H9 (cell line): ENCODE data around the gene APAF1. TPM values are rescaled to one million over a fixed set of nuclear protein-coding genes. Genes with fewer than 3 reads are reported as not detected.

Experiments used
- DNase-seq: peaks from one replicate; pipeline ENCODE4 v3.0.0-alpha.2; 2017
- H2AFZ ChIP-seq: one replicate; pipeline ENCODE4 v1.6.1; 2013; ENCODE audit warnings: mild to moderate bottlenecking, low read length, control low read depth, moderate library complexity
- H2AK5ac ChIP-seq: 2 replicates; pipeline ENCODE4 v1.6.1; 2013; ENCODE audit warnings: low read length, control low read depth, mixed read lengths; ENCODE audit not compliant: insufficient read length
- H2BK120ac ChIP-seq: one replicate; pipeline ENCODE4 v1.6.1; 2013; ENCODE audit warnings: low read depth, mild to moderate bottlenecking, low read length, control low read depth, inconsistent platforms; ENCODE audit not compliant: poor library complexity, severe bottlenecking
- H2BK12ac ChIP-seq: 2 replicates; pipeline ENCODE4 v1.6.1; 2013; ENCODE audit warnings: low read length, control low read depth, mixed read lengths, low read depth; ENCODE audit not compliant: insufficient read length
- H2BK15ac ChIP-seq: 2 replicates; pipeline ENCODE4 v1.6.1; 2013; ENCODE audit warnings: low read depth, low read length, control low read depth
- H2BK20ac ChIP-seq: one replicate; pipeline ENCODE4 v1.6.1; 2013; ENCODE audit warnings: low read depth, mild to moderate bottlenecking, low read length, control low read depth, inconsistent platforms; ENCODE audit not compliant: poor library complexity, severe bottlenecking
- H2BK5ac ChIP-seq: 2 replicates; pipeline ENCODE4 v1.6.1; 2013; ENCODE audit warnings: low read length, control low read depth, mixed read lengths; ENCODE audit not compliant: insufficient read length
- H3K14ac ChIP-seq: 2 replicates; pipeline ENCODE4 v1.6.1; 2013; ENCODE audit warnings: low read length, control low read depth; ENCODE audit not compliant: insufficient read depth
- H3K18ac ChIP-seq: 2 replicates; pipeline ENCODE4 v1.6.1; 2013; ENCODE audit warnings: low read depth, mild to moderate bottlenecking, mixed read lengths, low read length, control low read depth; ENCODE audit not compliant: insufficient read length
- H3K23ac ChIP-seq: 2 replicates; pipeline ENCODE4 v1.6.1; 2013; ENCODE audit warnings: low read length, control low read depth, mixed read lengths, low read depth; ENCODE audit not compliant: insufficient read length
- H3K23me2 ChIP-seq: 2 replicates; pipeline ENCODE4 v1.6.1; 2013; ENCODE audit warnings: low read depth, mild to moderate bottlenecking, mixed read lengths, low read length, control low read depth; ENCODE audit not compliant: insufficient read length, poor library complexity, severe bottlenecking
- H3K27ac ChIP-seq: 2 replicates; pipeline ENCODE4 v1.5.1; 2013; ENCODE audit warnings: low read length, control low read depth, mixed read lengths, low read depth; ENCODE audit not compliant: insufficient read length
- H3K27me3 ChIP-seq: 2 replicates; pipeline ENCODE4 v1.6.1; 2013; ENCODE audit warnings: low read length, control low read depth, inconsistent platforms; ENCODE audit not compliant: insufficient read depth
- H3K4ac ChIP-seq: 2 replicates; pipeline ENCODE4 v1.6.1; 2013; ENCODE audit warnings: low read depth, mild to moderate bottlenecking, control low read depth, inconsistent platforms, low read length, moderate library complexity
- H3K4me1 ChIP-seq: 2 replicates; pipeline ENCODE4 v1.6.1; 2013; ENCODE audit warnings: low read length, control low read depth, inconsistent platforms; ENCODE audit not compliant: insufficient read depth
- H3K4me2 ChIP-seq: 2 replicates; pipeline ENCODE4 v1.6.1; 2013; ENCODE audit warnings: low read length, control low read depth, mixed read lengths; ENCODE audit not compliant: insufficient read length, insufficient read depth
- H3K56ac ChIP-seq: 2 replicates; pipeline ENCODE4 v1.6.1; 2013; ENCODE audit warnings: low read depth, mild to moderate bottlenecking, mixed read lengths, low read length, control low read depth; ENCODE audit not compliant: insufficient read length
- H3K79me1 ChIP-seq: 2 replicates; pipeline ENCODE4 v1.6.1; 2013; ENCODE audit warnings: low read depth, mild to moderate bottlenecking, moderate library complexity, low read length, control low read depth, inconsistent platforms; ENCODE audit not compliant: insufficient read depth, poor library complexity, severe bottlenecking
- H3K79me2 ChIP-seq: 2 replicates; pipeline ENCODE4 v1.6.1; 2013; ENCODE audit warnings: low read length, control low read depth, inconsistent platforms; ENCODE audit not compliant: insufficient read depth
- H3K9ac ChIP-seq: 2 replicates; pipeline ENCODE4 v1.6.1; 2013; ENCODE audit warnings: low read length, control low read depth, mixed read lengths; ENCODE audit not compliant: insufficient read length; ENCODE audit errors: extremely low read depth
- H3K9me3 ChIP-seq: one replicate; pipeline ENCODE4 v1.6.1; 2013; ENCODE audit warnings: low read depth, low read length, inconsistent platforms; ENCODE audit not compliant: control insufficient read depth
- H3T11ph ChIP-seq: one replicate; pipeline ENCODE4 v1.6.1; 2013; ENCODE audit warnings: mild to moderate bottlenecking, low read length, control low read depth, inconsistent platforms
- H4K20me1 ChIP-seq: one replicate; pipeline ENCODE4 v1.6.1; 2013; ENCODE audit not compliant: control insufficient read depth, insufficient read length, insufficient read depth
- H4K5ac ChIP-seq: 2 replicates; pipeline ENCODE4 v1.6.1; 2013; ENCODE audit warnings: low read depth, mild to moderate bottlenecking, mixed read lengths, low read length, control low read depth; ENCODE audit not compliant: insufficient read length
- H4K8ac ChIP-seq: replicated peaks from 2 replicates; pipeline ENCODE4 v1.6.1; 2013; ENCODE audit warnings: low read length, control low read depth, mixed read lengths, low read depth; ENCODE audit not compliant: insufficient read length
- H4K91ac ChIP-seq: 2 replicates; pipeline ENCODE4 v1.6.1; 2013; ENCODE audit warnings: low read depth, mild to moderate bottlenecking, moderate library complexity, mixed read lengths, low read length, control low read depth; ENCODE audit not compliant: insufficient read length
- H3K27ac Mint-ChIP-seq, 3 experiments: 2 replicates in 2 of 3; 3 replicates in 1 of 3; pipeline ENCODE4 v1.8.0; 2020 to 2021; ENCODE audit warnings: mixed read lengths in 3 of 3, mild to moderate bottlenecking in 1 of 3, moderate library complexity in 1 of 3
- H3K27me3 Mint-ChIP-seq: 2 replicates; pipeline ENCODE4 v1.8.0; 2021; ENCODE audit warnings: low read depth, mild to moderate bottlenecking, moderate library complexity, mixed read lengths
- H3K36me3 Mint-ChIP-seq, 3 experiments: 2 replicates in 2 of 3; 3 replicates in 1 of 3; pipeline ENCODE4 v1.8.0; 2020 to 2021; ENCODE audit warnings: low read depth in 3 of 3, mixed read lengths in 3 of 3; ENCODE audit not compliant: insufficient read depth in 1 of 3
- H3K4me1 Mint-ChIP-seq, 2 experiments: 2 replicates each; pipeline ENCODE4 v1.8.0; 2020; ENCODE audit warnings: mixed read lengths in 2 of 2
- H3K4me3 Mint-ChIP-seq, 2 experiments: 2 replicates in 1 of 2; 3 replicates in 1 of 2; pipeline ENCODE4 v1.8.0; 2020 to 2021; ENCODE audit warnings: mild to moderate bottlenecking in 2 of 2, mixed read lengths in 2 of 2, moderate library complexity in 1 of 2
- H3K9me3 Mint-ChIP-seq, 2 experiments: 2 replicates in 1 of 2; 3 replicates in 1 of 2; pipeline ENCODE4 v1.8.0; 2020; ENCODE audit warnings: mild to moderate bottlenecking in 2 of 2, mixed read lengths in 2 of 2, moderate library complexity in 1 of 2
- CTCF ChIP-seq: fragments of 200-600 bp; sonication (generic); conservative IDR thresholded peaks from 3 replicates; pipeline ENCODE4 v1.8.0; 2021; ENCODE audit warnings: antibody characterized with exemption, mild to moderate bottlenecking
- WGBS: extraction: QIAGEN DNeasy Blood & Tissue Kit; methylation state at CpG from one replicate; pipeline ENCODE4 v1.1.7; 2013; ENCODE audit warnings: missing lambda C conversion rate, low lambda C conversion rate, mixed read lengths; ENCODE audit not compliant: insufficient read length; ENCODE audit errors: extremely low coverage; 5-methylcytosine and 5-hydroxymethylcytosine counted together
- total RNA-seq: library from RNA; stranded (reverse); gene quantifications from 2 replicates; pipeline ENCODE4 v1.2.1, GENCODE V29; 2021

APAF1 gene
- total RNA-seq, 1 experiment from 2014 or later = 16.5 TPM

GRCh38 chr12:98697209-98697608, 52.1 kb downstream of the APAF1 start:
- no peak overlapping the region for H3K18ac ChIP-seq
- H3K4me1 ChIP-seq = peaks cover 8% of the 10 kb centered on the region; the same call in 1 of the 2 replicates
- no peak for DNase-seq
- no peak overlapping the region for H2BK5ac ChIP-seq
- no peaks in the 10 kb centered on the region for H3K9me3 ChIP-seq
- H4K91ac ChIP-seq = no peak overlapping the region
- H3K27ac ChIP-seq = no peak overlapping the region
- no peak overlapping the region for H2BK12ac ChIP-seq
- no peak overlapping the region for H2AK5ac ChIP-seq
- H3K27ac Mint-ChIP-seq = no peak overlapping the region
- H3K4me1 Mint-ChIP-seq = peaks cover 21 to 22% of the 10 kb centered on the region in 2 experiments
- H4K5ac ChIP-seq = no peak overlapping the region
- no peak overlapping the region for H3K4me2 ChIP-seq
- no peaks in the 10 kb centered on the region for H3K27me3 Mint-ChIP-seq
- H3K79me1 ChIP-seq = no peaks in the 10 kb centered on the region
- no peak overlapping the region for H3K56ac ChIP-seq
- no peaks in the 10 kb centered on the region for H3K9me3 Mint-ChIP-seq
- H4K8ac ChIP-seq = no peak overlapping the region
- H3K9ac ChIP-seq = no peak overlapping the region
- H3K36me3 Mint-ChIP-seq = peaks cover 0 to 19% (median 7%) of the 10 kb centered on the region in 3 experiments; a peak in 4 of 7 replicates
- WGBS = no CpG with 5 or more reads among the region's 2 CpGs
- H3K27me3 ChIP-seq = no peaks in the 10 kb centered on the region
- H2BK15ac ChIP-seq = no peak overlapping the region
- H3K23ac ChIP-seq = no peak overlapping the region
- no peak overlapping the region for H3K4ac ChIP-seq
- H4K20me1 ChIP-seq = no peaks in the 10 kb centered on the region
- H3K79me2 ChIP-seq = no peaks in the 10 kb centered on the region
- H3K23me2 ChIP-seq = no peaks in the 10 kb centered on the region
- no peak overlapping the region for H2BK120ac ChIP-seq
- TF ChIP-seq CTCF = no peak
- H3K4me3 Mint-ChIP-seq = no peak overlapping the region
- no peak overlapping the region for H2AFZ ChIP-seq
- no peak overlapping the region for H2BK20ac ChIP-seq
- no peak overlapping the region for H3K14ac ChIP-seq
- no peak overlapping the region for H3T11ph ChIP-seq
